NCI-H748 treated with DMSO at 0.1 percent for 48 hours (cell line): ENCODE measurements around the gene KCNJ10.

Experiments
- DNase-seq: peaks from one replicate; lab custom pipeline; 2025; lab: John Stamatoyannopoulos, UW

KCNJ10 gene

GRCh38 chr1:159991513-159991912 is 78.4 kb downstream of the KCNJ10 start:
- no peak for DNase-seq

GRCh38 chr1:159990005-159990404 is 80.0 kb downstream of the KCNJ10 start:
- DNase-seq: no peak

- DNase-seq: no peak
These were observed 80.4 kb downstream of the KCNJ10 start for GRCh38 chr1:159989581-159989980.

GRCh38 chr1:159988006-159988405 is 82.0 kb downstream of the KCNJ10 start:
- no peak for DNase-seq

GRCh38 chr1:159987186-159987585 is 82.8 kb downstream of the KCNJ10 start:
- no peak for DNase-seq

GRCh38 chr1:159986531-159986930 is 83.4 kb downstream of the KCNJ10 start:
- no peak for DNase-seq

GRCh38 chr1:159986093-159986492 is 83.9 kb downstream of the KCNJ10 start:
- no peak for DNase-seq

- DNase-seq: no peak
These were observed 84.5 kb downstream of the KCNJ10 start for GRCh38 chr1:159985473-159985872.

GRCh38 chr1:159983681-159984080 is 86.3 kb downstream of the KCNJ10 start:
- no peak for DNase-seq

GRCh38 chr1:159982280-159982679 is 87.7 kb downstream of the KCNJ10 start:
- DNase-seq: no peak

GRCh38 chr1:159981351-159982055 is 88.5 kb downstream of the KCNJ10 start:
- no peak for DNase-seq

- DNase-seq: no peak
These were observed 89.2 kb downstream of the KCNJ10 start for GRCh38 chr1:159980786-159981185.

- no peak for DNase-seq
These were observed 89.9 kb downstream of the KCNJ10 start for GRCh38 chr1:159980076-159980475.

- DNase-seq: no peak
These were observed 90.7 kb downstream of the KCNJ10 start for GRCh38 chr1:159979257-159979656.

- DNase-seq: no peak
These were observed 91.9 kb downstream of the KCNJ10 start for GRCh38 chr1:159978107-159978398.

- no peak for DNase-seq
These were observed 92.4 kb downstream of the KCNJ10 start for GRCh38 chr1:159977364-159978106.

GRCh38 chr1:159974350-159974965 is 95.5 kb downstream of the KCNJ10 start:
- no peak for DNase-seq

- DNase-seq: no peak
These were observed 96.5 kb downstream of the KCNJ10 start for GRCh38 chr1:159973350-159973940.

GRCh38 chr1:159972443-159973205 is 97.3 kb downstream of the KCNJ10 start:
- DNase-seq: no peak

- DNase-seq: no peak
These were observed 99.0 kb downstream of the KCNJ10 start for GRCh38 chr1:159970932-159971342.

GRCh38 chr1:159968901-159969300 is 101.1 kb downstream of the KCNJ10 start:
- DNase-seq: no peak

- no peak for DNase-seq
These were observed 104.7 kb downstream of the KCNJ10 start for GRCh38 chr1:159965263-159965662.
